Subcutaneous abdominal adipose tissue (tissue), 5 donors: ENCODE data around the gene TIA1.
"Not testable (repeated sequence)": the region's sequence is repeated elsewhere in the genome, so short reads cannot be mapped to it uniquely, and the experiment has no call there.

ENCODE experiments used
- H3K27ac ChIP-seq: one replicate; pipeline ENCODE4 v1.7.0; 2013; ENCODE audit warnings: low read depth, mild to moderate bottlenecking, inconsistent platforms, low read length, moderate library complexity
- H3K27me3 ChIP-seq, 5 donors: one replicate each; pipeline ENCODE4 v1.7.0; 2013; ENCODE audit warnings: low read length in 5 of 5, inconsistent platforms in 1 of 5; ENCODE audit not compliant: control insufficient read depth in 5 of 5, insufficient read depth in 4 of 5
- H3K36me3 ChIP-seq, 5 donors: one replicate each; pipeline ENCODE4 v1.7.0; 2013; ENCODE audit warnings: low read length in 5 of 5; ENCODE audit not compliant: control insufficient read depth in 5 of 5, insufficient read depth in 5 of 5
- H3K4me1 ChIP-seq, 5 donors: one replicate each; pipeline ENCODE4 v1.7.0; 2013; ENCODE audit warnings: low read length in 5 of 5, mild to moderate bottlenecking in 3 of 5, moderate library complexity in 1 of 5; ENCODE audit not compliant: control insufficient read depth in 5 of 5, insufficient read depth in 5 of 5
- H3K4me3 ChIP-seq, 5 donors: one replicate each; pipeline ENCODE4 v1.7.0; 2013; ENCODE audit warnings: low read length in 5 of 5, low read depth in 1 of 5
- H3K9ac ChIP-seq, 5 donors: one replicate each; pipeline ENCODE4 v1.7.0; 2013; ENCODE audit warnings: low read length in 5 of 5, mild to moderate bottlenecking in 4 of 5, moderate library complexity in 3 of 5
- H3K9me3 ChIP-seq, 5 donors: one replicate each; pipeline ENCODE4 v1.7.0; 2013; ENCODE audit warnings: low read length in 5 of 5; ENCODE audit not compliant: control insufficient read depth in 5 of 5
- donor health status: healthy.
- donor health status: healthy.
- donor health status: healthy.
- donor health status: healthy.
- donor health status: healthy.

TIA1 gene, protein sequence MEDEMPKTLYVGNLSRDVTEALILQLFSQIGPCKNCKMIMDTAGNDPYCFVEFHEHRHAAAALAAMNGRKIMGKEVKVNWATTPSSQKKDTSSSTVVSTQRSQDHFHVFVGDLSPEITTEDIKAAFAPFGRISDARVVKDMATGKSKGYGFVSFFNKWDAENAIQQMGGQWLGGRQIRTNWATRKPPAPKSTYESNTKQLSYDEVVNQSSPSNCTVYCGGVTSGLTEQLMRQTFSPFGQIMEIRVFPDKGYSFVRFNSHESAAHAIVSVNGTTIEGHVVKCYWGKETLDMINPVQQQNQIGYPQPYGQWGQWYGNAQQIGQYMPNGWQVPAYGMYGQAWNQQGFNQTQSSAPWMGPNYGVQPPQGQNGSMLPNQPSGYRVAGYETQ

DNA sequence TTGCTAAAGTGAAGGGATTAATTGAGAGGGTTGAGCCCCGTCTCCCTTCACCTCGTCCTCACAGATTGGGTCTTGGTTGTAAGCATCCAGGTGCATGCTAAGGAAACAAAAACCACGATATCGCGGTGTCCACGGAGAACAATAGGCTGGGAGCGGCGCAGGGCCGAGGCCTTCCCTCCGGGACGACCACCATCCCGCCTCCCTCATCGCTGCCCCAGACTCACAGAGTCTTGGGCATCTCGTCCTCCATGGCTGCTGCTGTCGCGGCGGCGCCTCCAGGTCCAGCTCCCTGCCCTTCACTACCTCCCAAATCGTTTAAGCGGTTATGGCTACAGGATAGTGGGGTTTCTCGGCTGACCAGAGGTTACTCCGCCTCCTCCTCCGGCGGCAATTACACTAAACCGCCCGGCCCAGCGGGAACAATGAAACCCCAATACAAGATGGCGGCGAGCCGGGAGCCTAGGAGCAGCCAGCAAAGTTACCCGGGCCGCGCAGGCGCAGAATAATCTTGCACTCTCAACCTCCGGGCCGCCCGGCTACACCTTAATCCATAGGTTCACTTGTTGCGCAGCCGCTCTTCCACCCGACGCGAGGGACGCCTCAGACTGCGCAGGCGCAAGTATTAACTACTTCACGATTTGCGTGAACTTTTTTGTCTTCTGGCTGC is at the start of gene TIA1:
TIA1 (minus strand) TSS at position 448 of the 667 bp plus-strand sequence; CDS start at position 250, 198 bp downstream.
- Histone ChIP-seq H3K27me3 (no peaks in the 10 kb centered on the region), H3K27ac (peak within 1 kb of the TSS; percentile 99), H3K4me3 (peak within 1 kb of the TSS; percentile 79 to 100 (median 96)), H3K4me1 (peaks cover 1 to 36% (median 26%) of the 10 kb centered on the region in 5 donors), H3K36me3 (no peaks in the 10 kb centered on the region), H3K9ac (peak within 1 kb of the TSS; percentile 81 to 99 (median 93)), H3K9me3 (no peaks in the 10 kb centered on the region)

DNA sequence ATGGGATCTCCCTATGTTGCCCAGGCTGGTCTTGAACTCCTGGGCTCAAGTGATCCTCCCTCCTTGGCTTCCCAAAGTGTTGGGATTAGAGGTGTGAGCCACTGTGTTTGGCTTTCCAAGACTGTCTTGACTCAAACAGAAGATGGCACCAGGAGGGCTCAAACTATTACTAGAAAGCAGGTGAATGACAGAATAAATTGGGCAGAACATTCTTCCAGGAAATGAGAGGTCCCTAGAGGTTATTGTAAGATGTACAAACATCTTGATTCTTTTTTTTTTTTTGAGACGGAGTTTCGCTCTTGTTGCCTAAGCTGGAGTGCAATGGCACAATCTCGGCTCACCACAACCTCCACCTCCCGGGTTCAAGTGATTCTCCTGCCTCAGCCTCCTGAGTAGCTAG is 49.4 kb upstream of the TIA1 start:
- not testable (repeated sequence) for H3K27me3 ChIP-seq
- H3K36me3 ChIP-seq, result peaks cover 4 to 22% (median 10%) of the 10 kb centered on the region in 5 donors

DNA sequence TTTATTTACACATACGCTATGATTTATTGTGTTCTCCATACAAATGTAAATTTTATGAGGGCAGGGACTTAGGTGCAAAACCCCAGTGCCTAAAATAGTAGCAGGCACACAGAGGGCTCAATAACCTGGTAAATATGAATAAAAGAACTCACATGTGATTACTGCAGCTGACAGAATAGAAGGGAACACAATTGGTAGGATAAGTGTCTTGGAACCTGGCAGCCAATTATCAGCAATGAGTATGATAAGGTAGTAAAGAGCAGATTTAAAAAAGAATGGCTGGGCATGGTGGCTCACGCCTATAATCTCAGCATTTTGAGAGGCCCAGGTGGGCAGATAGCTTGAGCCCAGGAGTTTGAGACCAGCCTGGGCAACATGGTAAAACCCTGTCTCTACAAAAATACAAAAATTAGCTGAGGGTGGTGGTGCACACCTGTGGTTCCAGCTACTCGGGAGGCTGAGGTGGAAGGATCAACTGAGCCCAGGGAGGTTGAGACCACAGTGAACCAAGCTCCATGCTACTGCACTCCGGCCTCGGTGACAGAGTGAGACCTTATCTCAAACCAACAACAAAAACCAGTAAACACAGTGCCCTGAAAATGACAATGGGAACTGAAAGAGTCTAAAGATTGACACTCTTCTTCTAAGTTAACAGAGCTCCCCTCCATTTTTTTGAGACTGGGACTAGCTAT is 35.2 kb upstream of the TIA1 start:
- Histone ChIP-seq H3K9me3 (no peaks in the 10 kb centered on the region), H3K27me3 (no peaks in the 10 kb centered on the region), H3K4me3 (no peak overlapping the region), H3K4me1 (peaks cover 0 to 4% (median 0%) of the 10 kb centered on the region in 5 donors), H3K36me3 (peaks cover 43 to 87% (median 62%) of the 10 kb centered on the region in 5 donors), H3K9ac (no peak overlapping the region), H3K27ac (no peak overlapping the region)

More for the DNA sequence above, 49.4 kb upstream of the TIA1 start:
- not testable (repeated sequence) for H3K9me3 ChIP-seq, H3K9ac ChIP-seq, H3K27ac ChIP-seq, H3K4me3 ChIP-seq
- peaks cover 0 to 22% (median 18%) of the 10 kb centered on the region in 5 donors for H3K4me1 ChIP-seq

DNA sequence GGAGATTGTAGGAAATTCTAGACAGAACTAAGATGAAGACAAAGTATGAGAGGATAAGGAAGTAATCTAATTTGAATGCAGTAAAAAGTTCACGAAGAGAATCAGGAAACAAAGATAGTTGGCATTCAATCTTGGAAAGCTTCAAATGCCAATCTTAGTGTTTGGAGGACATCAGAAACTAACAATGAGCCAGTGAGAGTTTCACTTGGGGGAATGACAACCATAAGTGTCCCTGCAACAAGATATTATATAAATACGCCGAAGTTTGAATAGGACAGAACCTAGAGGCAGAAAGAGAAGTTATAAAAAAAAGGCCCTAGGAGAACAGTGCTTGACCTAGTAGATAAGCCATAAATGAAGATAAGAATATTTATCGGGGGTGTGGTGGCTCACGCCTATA is 34.0 kb upstream of the TIA1 start:
- Histone ChIP-seq H3K36me3 (peaks cover 49 to 87% (median 60%) of the 10 kb centered on the region in 5 donors), H3K4me3 (no peak overlapping the region), H3K27ac (no peak overlapping the region), H3K27me3 (no peaks in the 10 kb centered on the region), H3K9ac (no peak overlapping the region), H3K4me1 (peaks cover 0 to 9% (median 0%) of the 10 kb centered on the region in 5 donors), H3K9me3 (no peaks in the 10 kb centered on the region)

DNA sequence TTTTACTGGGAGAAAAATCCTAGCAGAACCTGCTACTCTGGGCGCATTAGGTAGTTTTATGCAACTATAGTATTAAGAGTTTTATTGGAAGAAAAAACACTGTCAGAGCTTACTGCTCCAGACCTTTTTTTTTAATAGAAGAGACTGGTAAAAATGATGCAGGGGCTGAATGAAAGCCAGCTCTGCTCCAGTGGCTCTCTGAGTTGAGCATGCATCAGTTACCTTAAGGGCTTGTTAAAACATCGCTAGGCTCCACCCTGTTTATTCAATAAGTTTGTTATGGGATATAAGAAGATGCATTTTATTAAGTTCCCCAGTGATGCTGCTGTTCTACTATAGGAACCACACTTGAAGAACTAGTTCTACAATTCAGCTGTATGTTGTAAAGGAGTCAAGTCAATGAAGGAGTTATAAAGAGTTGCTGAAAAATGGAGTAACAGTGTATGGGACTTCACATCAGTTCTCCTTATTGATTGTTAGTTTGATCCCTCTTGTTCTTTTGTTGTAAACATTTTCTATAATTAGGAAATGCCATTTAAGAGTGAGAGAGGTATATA is 31.9 kb upstream of the TIA1 start:
- H3K9ac ChIP-seq, result no peak overlapping the region
- H3K27ac ChIP-seq, result no peak overlapping the region
- no peaks in the 10 kb centered on the region for H3K27me3 ChIP-seq
- no peak overlapping the region for H3K4me3 ChIP-seq
- H3K4me1 ChIP-seq, result peaks cover 0 to 9% (median 0%) of the 10 kb centered on the region in 5 donors
- peaks cover 47 to 86% (median 54%) of the 10 kb centered on the region in 5 donors for H3K36me3 ChIP-seq
- no peaks in the 10 kb centered on the region for H3K9me3 ChIP-seq

DNA sequence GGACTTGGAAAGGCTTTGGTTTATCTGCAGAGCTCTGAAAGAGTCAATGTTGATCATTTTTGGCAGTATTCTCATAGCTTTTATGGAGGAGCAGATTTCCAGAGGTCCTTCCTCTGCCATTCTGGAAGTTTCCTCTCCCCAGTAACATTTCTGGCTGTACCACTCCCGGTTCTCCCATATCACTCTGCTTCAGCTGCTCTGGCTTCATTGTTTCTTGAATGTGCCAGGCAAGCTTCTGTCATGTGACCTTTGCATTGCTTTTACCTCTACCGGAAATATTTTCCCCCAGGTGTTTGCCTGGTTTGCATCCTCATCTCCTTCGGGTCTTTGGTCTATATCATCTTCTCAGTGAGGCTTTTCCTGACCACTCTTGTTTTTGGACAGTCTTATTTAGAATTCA is 21.9 kb upstream of the TIA1 start:
- Histone ChIP-seq H3K4me3 (no peak overlapping the region), H3K9ac (no peak overlapping the region), H3K36me3 (peaks cover 14 to 22% (median 15%) of the 10 kb centered on the region in 5 donors), H3K27me3 (no peaks in the 10 kb centered on the region), H3K4me1 (peaks cover 0 to 5% (median 0%) of the 10 kb centered on the region in 5 donors), H3K27ac (no peak overlapping the region), H3K9me3 (no peaks in the 10 kb centered on the region)

DNA sequence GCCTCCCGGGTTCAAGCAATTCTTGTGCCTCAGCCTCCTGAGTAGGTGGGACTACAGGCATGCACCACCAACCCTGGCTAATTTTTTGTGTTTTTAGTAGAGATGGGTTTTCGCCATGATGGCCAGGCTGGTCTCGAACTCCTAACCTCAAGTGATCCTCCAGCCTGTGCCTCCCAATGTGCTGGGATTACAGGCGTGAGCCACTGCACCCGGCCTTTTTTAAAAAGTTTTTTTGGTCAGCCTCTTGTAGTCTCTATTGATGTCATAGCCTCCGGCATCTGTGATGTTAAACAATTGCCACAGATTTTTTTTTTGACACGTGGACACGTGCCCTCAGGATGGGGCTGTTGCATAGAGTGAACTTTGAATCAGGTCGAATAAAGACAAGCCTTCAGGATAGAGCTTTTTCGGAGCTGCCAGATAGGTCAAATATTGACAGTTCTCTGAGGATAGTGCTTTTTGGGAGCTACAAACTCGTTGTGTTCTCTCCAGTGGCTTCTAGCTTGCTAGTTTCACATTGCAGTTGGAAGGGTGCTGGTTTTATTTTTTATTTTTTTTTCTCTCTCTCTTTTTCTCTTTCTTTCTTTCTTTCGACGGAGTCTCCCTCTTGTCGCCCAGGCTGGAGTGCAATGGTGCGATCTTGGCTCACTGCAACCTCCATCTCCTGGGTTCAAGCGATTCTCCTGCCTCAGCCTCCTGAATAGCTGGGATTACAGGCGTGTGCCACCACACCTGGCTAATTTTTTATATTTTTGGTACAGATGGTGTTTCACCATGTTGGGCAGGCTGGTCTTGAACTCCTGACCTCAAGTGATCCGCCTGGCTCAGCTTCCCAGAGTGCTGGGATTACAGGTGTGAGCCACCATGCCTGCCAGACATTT is 21.2 kb upstream of the TIA1 start:
- not testable (repeated sequence) for H3K4me3 ChIP-seq, H3K27ac ChIP-seq, H3K27me3 ChIP-seq, H3K9me3 ChIP-seq, H3K9ac ChIP-seq
- peaks cover 0 to 11% (median 0%) of the 10 kb centered on the region in 5 donors for H3K4me1 ChIP-seq
- peaks cover 7 to 22% (median 16%) of the 10 kb centered on the region in 5 donors for H3K36me3 ChIP-seq

DNA sequence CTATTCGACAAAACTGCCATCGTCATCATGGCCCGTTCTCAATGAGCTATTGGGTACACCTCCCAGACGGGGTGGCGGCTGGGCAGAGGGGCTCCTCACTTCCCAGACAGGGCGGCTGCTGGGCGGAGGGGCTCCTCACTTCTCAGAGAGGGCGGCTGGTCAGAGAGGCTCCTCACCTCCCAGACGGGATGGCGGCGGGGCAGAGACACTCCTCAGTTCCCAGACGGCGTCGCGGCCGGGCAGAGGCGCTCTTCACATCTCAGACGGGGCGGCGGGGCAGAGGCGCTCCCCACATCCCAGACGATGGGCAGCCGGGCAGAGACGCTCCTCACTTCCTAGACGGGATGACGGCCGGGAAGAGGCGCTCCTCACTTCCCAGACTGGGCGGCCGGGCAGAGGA is 18.5 kb upstream of the TIA1 start:
- Histone ChIP-seq H3K4me1 (peaks cover 0 to 21% (median 2%) of the 10 kb centered on the region in 5 donors), H3K36me3 (peaks cover 7 to 34% (median 26%) of the 10 kb centered on the region in 5 donors)
- H3K27me3 ChIP-seq, H3K9me3 ChIP-seq, H3K9ac ChIP-seq, H3K27ac ChIP-seq, H3K4me3 ChIP-seq: not testable (repeated sequence)

DNA sequence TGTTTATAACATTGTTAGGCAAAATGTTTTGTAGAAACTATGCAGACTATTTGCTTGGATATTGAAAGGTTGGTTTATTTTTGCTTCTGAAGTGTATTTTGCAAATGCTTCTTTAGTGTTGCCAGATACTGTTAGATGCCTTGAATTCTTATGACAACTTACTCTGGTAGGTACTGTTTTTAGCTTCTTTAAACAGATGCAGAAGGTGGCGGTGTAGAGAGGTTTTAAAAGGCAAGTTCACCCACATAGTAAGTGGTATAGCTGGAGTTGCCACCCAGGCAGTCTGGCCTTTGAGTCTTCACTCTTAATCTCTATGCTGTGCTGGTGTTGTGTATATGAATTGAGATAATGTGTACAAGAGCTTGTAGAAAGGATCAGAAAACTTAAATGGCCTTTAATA is 13.1 kb upstream of the TIA1 start:
- peaks cover 15 to 46% (median 35%) of the 10 kb centered on the region in 5 donors for H3K36me3 ChIP-seq

More for the DNA sequence above, 13.1 kb upstream of the TIA1 start:
- Histone ChIP-seq H3K9ac (peak overlapping the region in 1 of 5 donors; percentile 47), H3K27ac (peak overlapping the region; percentile 11), H3K4me1 (peaks cover 4 to 50% (median 45%) of the 10 kb centered on the region in 5 donors), H3K9me3 (peaks cover 0 to 4% (median 0%) of the 10 kb centered on the region in 5 donors), H3K4me3 (no peak overlapping the region), H3K27me3 (no peaks in the 10 kb centered on the region)
